Nephron progenitor cell (in vitro differentiated cells): ENCODE data around the gene CDC42SE2.

Experiments
- DNase-seq: peaks from one replicate; pipeline ENCODE4 v3.0.0; 2021
- H3K27ac Mint-ChIP-seq: 2 replicates; pipeline ENCODE4 v1.8.0; 2021; ENCODE audit warnings: mild to moderate bottlenecking, moderate library complexity, mixed read lengths
- H3K27me3 Mint-ChIP-seq: 2 replicates; pipeline ENCODE4 v1.8.0; 2021; ENCODE audit warnings: mild to moderate bottlenecking, low read depth, mixed read lengths; ENCODE audit not compliant: poor library complexity
- H3K36me3 Mint-ChIP-seq: 2 replicates; pipeline ENCODE4 v1.8.0; 2021; ENCODE audit warnings: low read depth, mixed read lengths
- H3K4me1 Mint-ChIP-seq: 2 replicates; pipeline ENCODE4 v1.8.0; 2021; ENCODE audit warnings: mixed read lengths
- H3K4me3 Mint-ChIP-seq: 2 replicates; pipeline ENCODE4 v1.8.0; 2021; ENCODE audit warnings: mild to moderate bottlenecking, moderate library complexity, mixed read lengths
- H3K9me3 Mint-ChIP-seq: 2 replicates; pipeline ENCODE4 v1.8.0; 2021; ENCODE audit warnings: mild to moderate bottlenecking, moderate library complexity, mixed read lengths
- TF ChIP-seq, protein P1 (sequence below): fragments of 200-600 bp; sonication (generic); IDR thresholded peaks from 2 replicates; pipeline ENCODE4 v1.5.0; 2021; ENCODE audit warnings: antibody characterized with exemption

CDC42SE2 gene

DNA sequence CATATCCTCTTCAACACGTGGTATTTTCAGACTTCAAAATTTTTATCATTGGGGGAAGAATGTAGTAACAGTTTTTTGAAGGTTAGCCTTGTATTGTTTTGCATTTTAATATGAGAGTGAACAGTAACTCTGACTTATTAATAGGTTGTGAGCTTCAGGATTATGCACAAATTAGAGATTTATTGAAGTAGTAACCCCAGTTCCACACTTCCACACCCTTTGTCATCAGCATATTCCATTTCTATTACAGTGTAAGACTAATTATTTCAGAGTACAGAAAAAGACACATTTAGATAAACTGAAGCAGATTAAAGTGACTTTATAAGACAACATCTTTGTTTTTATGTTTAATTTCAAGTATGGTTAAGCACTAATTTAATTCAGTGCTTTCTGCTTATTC lies 105.7 kb downstream of the CDC42SE2 start:
- H3K36me3 Mint-ChIP-seq: peaks cover 43% of the 10 kb centered on the region
- H3K9me3 Mint-ChIP-seq: peaks cover 18% of the 10 kb centered on the region
- H3K27ac Mint-ChIP-seq: no peak overlapping the region
- no peak overlapping the region for H3K4me3 Mint-ChIP-seq
- no peak for DNase-seq
- H3K4me1 Mint-ChIP-seq: no peaks in the 10 kb centered on the region
- H3K27me3 Mint-ChIP-seq: no peaks in the 10 kb centered on the region
- TF ChIP-seq, protein P1, sequence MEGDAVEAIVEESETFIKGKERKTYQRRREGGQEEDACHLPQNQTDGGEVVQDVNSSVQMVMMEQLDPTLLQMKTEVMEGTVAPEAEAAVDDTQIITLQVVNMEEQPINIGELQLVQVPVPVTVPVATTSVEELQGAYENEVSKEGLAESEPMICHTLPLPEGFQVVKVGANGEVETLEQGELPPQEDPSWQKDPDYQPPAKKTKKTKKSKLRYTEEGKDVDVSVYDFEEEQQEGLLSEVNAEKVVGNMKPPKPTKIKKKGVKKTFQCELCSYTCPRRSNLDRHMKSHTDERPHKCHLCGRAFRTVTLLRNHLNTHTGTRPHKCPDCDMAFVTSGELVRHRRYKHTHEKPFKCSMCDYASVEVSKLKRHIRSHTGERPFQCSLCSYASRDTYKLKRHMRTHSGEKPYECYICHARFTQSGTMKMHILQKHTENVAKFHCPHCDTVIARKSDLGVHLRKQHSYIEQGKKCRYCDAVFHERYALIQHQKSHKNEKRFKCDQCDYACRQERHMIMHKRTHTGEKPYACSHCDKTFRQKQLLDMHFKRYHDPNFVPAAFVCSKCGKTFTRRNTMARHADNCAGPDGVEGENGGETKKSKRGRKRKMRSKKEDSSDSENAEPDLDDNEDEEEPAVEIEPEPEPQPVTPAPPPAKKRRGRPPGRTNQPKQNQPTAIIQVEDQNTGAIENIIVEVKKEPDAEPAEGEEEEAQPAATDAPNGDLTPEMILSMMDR: no peak

GRCh38 chr5:131371835-131372234 lies 108.0 kb downstream of the CDC42SE2 start:
- H3K4me1 Mint-ChIP-seq: no peaks in the 10 kb centered on the region
- no peak overlapping the region for H3K4me3 Mint-ChIP-seq
- no peak for DNase-seq
- H3K27ac Mint-ChIP-seq: no peak overlapping the region
- TF ChIP-seq, protein P1: no peak
- peaks cover 11% of the 10 kb centered on the region for H3K9me3 Mint-ChIP-seq
- H3K36me3 Mint-ChIP-seq: peaks cover 30% of the 10 kb centered on the region
- peaks cover 4% of the 10 kb centered on the region for H3K27me3 Mint-ChIP-seq

DNA sequence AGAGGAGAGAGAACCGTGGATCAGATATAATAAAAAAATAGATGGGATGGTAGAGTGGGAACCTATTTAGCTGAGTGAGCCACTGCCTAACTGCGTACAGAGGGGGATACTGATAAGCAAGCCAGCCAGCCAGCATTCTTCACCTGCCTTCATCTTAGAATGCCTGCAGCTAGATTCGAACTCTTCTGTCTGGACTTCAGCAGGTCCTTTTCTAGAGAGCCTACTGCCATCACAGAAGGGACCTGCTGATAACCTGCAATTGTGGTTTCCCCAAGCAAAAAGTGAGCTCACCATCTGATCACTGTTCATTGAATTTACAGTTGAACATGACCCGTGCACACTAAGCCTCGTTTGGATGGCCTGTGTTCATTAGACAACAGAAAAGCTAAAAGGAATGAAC lies 109.4 kb downstream of the CDC42SE2 start:
- Mint-ChIP-seq H3K27ac (peak overlapping the region; percentile 30), H3K9me3 (peaks cover 2% of the 10 kb centered on the region), H3K4me1 (peaks cover 4% of the 10 kb centered on the region), H3K27me3 (peaks cover 4% of the 10 kb centered on the region), H3K4me3 (no peak overlapping the region), H3K36me3 (peaks cover 18% of the 10 kb centered on the region)
- no peak for DNase-seq
- TF ChIP-seq, protein P1: no peak

- H3K27ac Mint-ChIP-seq: peak overlapping the region; percentile 36
- H3K4me1 Mint-ChIP-seq: peaks cover 10% of the 10 kb centered on the region
- H3K36me3 Mint-ChIP-seq: peaks cover 9% of the 10 kb centered on the region
- TF ChIP-seq, protein P1: no peak
- no peaks in the 10 kb centered on the region for H3K9me3 Mint-ChIP-seq
- peaks cover 4% of the 10 kb centered on the region for H3K27me3 Mint-ChIP-seq
- no peak for DNase-seq
- no peak overlapping the region for H3K4me3 Mint-ChIP-seq
Measured at GRCh38 chr5:131375351-131375750, 111.5 kb downstream of the CDC42SE2 start.

DNA sequence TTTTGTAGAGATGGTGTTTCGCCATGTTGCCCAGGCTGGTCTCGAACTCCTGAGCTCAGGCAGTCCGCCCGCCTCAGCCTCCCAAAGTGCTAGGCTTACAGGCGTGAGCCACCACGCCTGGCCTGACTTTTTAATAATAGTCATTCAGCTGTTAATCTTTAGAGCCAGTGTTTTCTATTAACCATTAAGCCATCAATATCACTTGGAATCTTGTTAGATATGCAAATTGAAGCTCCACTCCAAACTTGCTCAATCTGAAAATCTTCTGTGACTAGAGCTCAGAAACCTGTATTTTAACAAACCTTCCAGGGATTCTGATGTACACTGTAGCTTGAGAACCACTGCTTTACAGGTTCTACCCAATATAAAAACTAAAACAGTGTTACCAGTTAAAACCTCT lies 113.5 kb downstream of the CDC42SE2 start:
- peaks cover 6% of the 10 kb centered on the region for H3K27me3 Mint-ChIP-seq
- H3K27ac Mint-ChIP-seq: no peak overlapping the region
- DNase-seq: no peak
- TF ChIP-seq, protein P1: no peak
- no peaks in the 10 kb centered on the region for H3K9me3 Mint-ChIP-seq
- peaks cover 14% of the 10 kb centered on the region for H3K36me3 Mint-ChIP-seq
- no peak overlapping the region for H3K4me3 Mint-ChIP-seq
- H3K4me1 Mint-ChIP-seq: peaks cover 29% of the 10 kb centered on the region

GRCh38 chr5:131377785-131378325 lies 114.0 kb downstream of the CDC42SE2 start:
- H3K27me3 Mint-ChIP-seq: peaks cover 6% of the 10 kb centered on the region
- DNase-seq: no peak
- peaks cover 14% of the 10 kb centered on the region for H3K36me3 Mint-ChIP-seq
- TF ChIP-seq, protein P1: no peak
- H3K4me1 Mint-ChIP-seq: peaks cover 34% of the 10 kb centered on the region
- H3K9me3 Mint-ChIP-seq: no peaks in the 10 kb centered on the region
- no peak overlapping the region for H3K4me3 Mint-ChIP-seq
- H3K27ac Mint-ChIP-seq: no peak overlapping the region
